Measurements from ENCODE around the gene C14orf119.

Gene C14orf119

GRCh38 chr14:23066368-23066767 lies 28.9 kb upstream of the C14orf119 start:
- peaks cover 24% of the 10 kb centered on the region for H3K4me1 ChIP-seq (ENCODE audit: control insufficient read depth, low read length)
- no peak overlapping the region for H3K27ac ChIP-seq (ENCODE audit: low read depth, low read length)

GRCh38 chr14:23066855-23067744 lies 28.2 kb upstream of the C14orf119 start:
- Histone ChIP-seq H3K36me3 (ENCODE audit: control insufficient read depth, low read length) (peaks cover 91% of the 10 kb centered on the region), H3K9me3 (ENCODE audit: control insufficient read depth, insufficient read depth, low read length) (no peaks in the 10 kb centered on the region), H3F3A (ENCODE audit: control insufficient read depth, insufficient read depth) (peaks cover 12% of the 10 kb centered on the region), H3K27ac (ENCODE audit: low read depth, low read length) (no peak overlapping the region), H3K4me1 (ENCODE audit: control insufficient read depth, low read length) (peaks cover 31% of the 10 kb centered on the region), H3K4me2 (ENCODE audit: low read length) (no peak overlapping the region), H4K20me1 (ENCODE audit: control insufficient read depth, insufficient read depth, low read depth, low read length) (peaks cover 24% of the 10 kb centered on the region), H3K79me2 (ENCODE audit: control insufficient read depth, low read length) (peaks cover 67% of the 10 kb centered on the region), H3K9me2 (replicated peaks; ENCODE audit: control insufficient read depth, low read length) (no peaks in the 10 kb centered on the region), H3K4me3 (ENCODE audit: low read length) (no peak overlapping the region), H3K27me3 (ENCODE audit: control insufficient read depth, low read length) (no peaks in the 10 kb centered on the region)
- TF ChIP-seq EZH2phosphoT487 (IDR thresholded peaks at IDR 0.05; ENCODE audit: borderline replicate concordance, low read length) (no peak), CTCF (IDR thresholded peaks at IDR 0.05; ENCODE audit: low read depth, low read length, poor library complexity, severe bottlenecking) (no peak)

More at GRCh38 chr14:23066368-23066767, 28.9 kb upstream of the C14orf119 start:
- Histone ChIP-seq H3K9me3 (ENCODE audit: control insufficient read depth, insufficient read depth, low read length) (no peaks in the 10 kb centered on the region), H3K4me3 (ENCODE audit: low read length) (no peak overlapping the region), H3F3A (ENCODE audit: control insufficient read depth, insufficient read depth) (peaks cover 12% of the 10 kb centered on the region), H3K4me2 (ENCODE audit: low read length) (no peak overlapping the region), H3K27me3 (ENCODE audit: control insufficient read depth, low read length) (no peaks in the 10 kb centered on the region), H4K20me1 (ENCODE audit: control insufficient read depth, insufficient read depth, low read depth, low read length) (peaks cover 24% of the 10 kb centered on the region), H3K36me3 (ENCODE audit: control insufficient read depth, low read length) (peaks cover 91% of the 10 kb centered on the region), H3K79me2 (ENCODE audit: control insufficient read depth, low read length) (peaks cover 60% of the 10 kb centered on the region), H3K9me2 (replicated peaks; ENCODE audit: control insufficient read depth, low read length) (no peaks in the 10 kb centered on the region)
- no peak for TF ChIP-seq EZH2phosphoT487 (IDR thresholded peaks at IDR 0.05; ENCODE audit: borderline replicate concordance, low read length)
- no peak for TF ChIP-seq CTCF (IDR thresholded peaks at IDR 0.05; ENCODE audit: low read depth, low read length, poor library complexity, severe bottlenecking)

GRCh38 chr14:23067847-23068788 lies 27.2 kb upstream of the C14orf119 start:
- Histone ChIP-seq H3K79me2 (ENCODE audit: control insufficient read depth, low read length) (peaks cover 67% of the 10 kb centered on the region), H3K4me3 (ENCODE audit: low read length) (peak overlapping the region; percentile 46), H3F3A (ENCODE audit: control insufficient read depth, insufficient read depth) (peaks cover 16% of the 10 kb centered on the region), H3K36me3 (ENCODE audit: control insufficient read depth, low read length) (peaks cover 89% of the 10 kb centered on the region), H3K4me2 (ENCODE audit: low read length) (peak overlapping the region; percentile 64), H3K4me1 (ENCODE audit: control insufficient read depth, low read length) (peaks cover 33% of the 10 kb centered on the region), H4K20me1 (ENCODE audit: control insufficient read depth, insufficient read depth, low read depth, low read length) (peaks cover 24% of the 10 kb centered on the region), H3K9me2 (replicated peaks; ENCODE audit: control insufficient read depth, low read length) (no peaks in the 10 kb centered on the region), H3K27me3 (ENCODE audit: control insufficient read depth, low read length) (no peaks in the 10 kb centered on the region), H3K27ac (ENCODE audit: low read depth, low read length) (no peak overlapping the region), H3K9me3 (ENCODE audit: control insufficient read depth, insufficient read depth, low read length) (no peaks in the 10 kb centered on the region)
- TF ChIP-seq CTCF (IDR thresholded peaks at IDR 0.05; ENCODE audit: low read depth, low read length, poor library complexity, severe bottlenecking) (no peak), EZH2phosphoT487 (IDR thresholded peaks at IDR 0.05; ENCODE audit: borderline replicate concordance, low read length) (no peak)
